ENCODE results near the gene OGFRL1. TPM values are rescaled to one million over a fixed set of nuclear protein-coding genes. Genes with fewer than 3 reads are reported as not detected.
A peak's percentile ranks its signal among the peaks of the same experiment; 100 is the strongest.

The OGFRL1 gene
- total RNA-seq, 1 donor from 2014 or later: 26.9 TPM

DNA sequence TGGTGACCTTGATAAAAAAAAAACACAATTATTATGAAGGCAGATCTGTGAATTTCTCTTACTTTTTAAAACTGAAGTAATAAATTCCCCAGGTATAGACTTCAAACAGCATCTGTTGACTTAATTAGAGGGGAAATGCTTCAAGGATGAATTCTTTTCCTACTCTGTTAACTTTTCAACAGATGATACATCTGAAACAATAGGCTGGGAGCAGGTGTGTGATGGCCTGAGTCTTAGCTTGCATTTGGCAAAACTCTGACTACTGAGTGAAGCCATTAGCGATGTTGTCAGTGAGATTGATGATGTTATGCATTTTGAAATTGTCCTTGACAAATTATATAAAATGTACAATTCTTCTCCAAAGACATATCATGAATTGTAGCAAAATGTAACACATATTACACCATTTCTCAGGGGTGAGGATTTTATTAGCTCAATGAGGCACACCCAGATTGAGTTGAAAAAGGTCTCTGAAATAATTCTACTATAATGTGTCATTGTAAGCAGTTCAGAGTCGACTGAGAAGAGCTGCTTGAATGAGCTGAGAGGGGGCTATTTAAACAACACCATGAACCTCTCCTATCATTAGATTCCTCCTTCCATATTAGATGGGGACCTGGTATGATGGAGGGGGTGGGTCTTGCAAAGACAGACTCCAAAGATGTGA is 39.6 kb upstream of the OGFRL1 start:
- intact Hi-C loops (cut with DNase I): no loop called here
- peaks cover 33% of the 10 kb centered on the region for H3K4me1 ChIP-seq
- ATAC-seq (no peak), DNase-seq (no peak)
- no peaks in the 10 kb centered on the region for H3K27me3 ChIP-seq (ENCODE audit: low read depth)
- TF ChIP-seq, protein P1, sequence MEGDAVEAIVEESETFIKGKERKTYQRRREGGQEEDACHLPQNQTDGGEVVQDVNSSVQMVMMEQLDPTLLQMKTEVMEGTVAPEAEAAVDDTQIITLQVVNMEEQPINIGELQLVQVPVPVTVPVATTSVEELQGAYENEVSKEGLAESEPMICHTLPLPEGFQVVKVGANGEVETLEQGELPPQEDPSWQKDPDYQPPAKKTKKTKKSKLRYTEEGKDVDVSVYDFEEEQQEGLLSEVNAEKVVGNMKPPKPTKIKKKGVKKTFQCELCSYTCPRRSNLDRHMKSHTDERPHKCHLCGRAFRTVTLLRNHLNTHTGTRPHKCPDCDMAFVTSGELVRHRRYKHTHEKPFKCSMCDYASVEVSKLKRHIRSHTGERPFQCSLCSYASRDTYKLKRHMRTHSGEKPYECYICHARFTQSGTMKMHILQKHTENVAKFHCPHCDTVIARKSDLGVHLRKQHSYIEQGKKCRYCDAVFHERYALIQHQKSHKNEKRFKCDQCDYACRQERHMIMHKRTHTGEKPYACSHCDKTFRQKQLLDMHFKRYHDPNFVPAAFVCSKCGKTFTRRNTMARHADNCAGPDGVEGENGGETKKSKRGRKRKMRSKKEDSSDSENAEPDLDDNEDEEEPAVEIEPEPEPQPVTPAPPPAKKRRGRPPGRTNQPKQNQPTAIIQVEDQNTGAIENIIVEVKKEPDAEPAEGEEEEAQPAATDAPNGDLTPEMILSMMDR (IDR thresholded peaks at IDR 0.05): no peak
- H3K36me3 ChIP-seq: no peaks in the 10 kb centered on the region
- no peak overlapping the region for H3K4me3 ChIP-seq
- H3K27ac ChIP-seq: no peak overlapping the region
- H3K9me3 ChIP-seq: no peaks in the 10 kb centered on the region

GRCh38 chr6:71250099-71250602 is 38.5 kb upstream of the OGFRL1 start:
- Histone ChIP-seq H3K4me3 (no peak overlapping the region), H3K4me1 (peaks cover 33% of the 10 kb centered on the region), H3K36me3 (no peaks in the 10 kb centered on the region), H3K27me3 (ENCODE audit: low read depth) (no peaks in the 10 kb centered on the region), H3K9me3 (no peaks in the 10 kb centered on the region), H3K27ac (peak overlapping the region; percentile 67)
- DNase-seq: no peak
- TF ChIP-seq, protein P1 (IDR thresholded peaks at IDR 0.05): no peak
- ATAC-seq: peak; percentile 84 to 88
- intact Hi-C loops (cut with DNase I): no loop called here

DNA sequence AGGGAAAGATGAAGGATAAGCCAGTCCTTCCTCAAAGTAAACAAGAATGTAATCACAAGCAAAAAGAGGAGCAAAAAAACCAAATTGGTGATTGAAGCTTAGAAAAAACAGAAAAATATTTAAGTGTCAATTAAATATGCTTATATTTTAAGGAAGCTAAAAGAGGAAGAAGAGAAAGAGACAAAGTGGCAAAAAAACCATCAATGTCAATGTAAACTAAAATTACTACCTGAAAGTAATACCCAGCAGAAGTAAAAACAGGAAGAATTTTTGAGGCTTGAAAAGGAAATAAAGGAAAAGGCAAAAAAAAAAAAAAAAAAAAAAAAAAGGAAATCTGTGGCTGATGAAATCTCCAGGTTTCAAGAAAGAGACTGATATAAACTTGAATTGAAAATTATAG is 36.2 kb upstream of the OGFRL1 start:
- no peaks in the 10 kb centered on the region for H3K9me3 ChIP-seq
- TF ChIP-seq, protein P1 (IDR thresholded peaks at IDR 0.05): no peak
- DNase-seq (no peak), ATAC-seq (no peak)
- H3K36me3 ChIP-seq: no peaks in the 10 kb centered on the region
- no peak overlapping the region for H3K27ac ChIP-seq
- H3K27me3 ChIP-seq (ENCODE audit: low read depth): no peaks in the 10 kb centered on the region
- intact Hi-C loops (cut with DNase I): no loop called here
- peaks cover 33% of the 10 kb centered on the region for H3K4me1 ChIP-seq
- H3K4me3 ChIP-seq: no peak overlapping the region

DNA sequence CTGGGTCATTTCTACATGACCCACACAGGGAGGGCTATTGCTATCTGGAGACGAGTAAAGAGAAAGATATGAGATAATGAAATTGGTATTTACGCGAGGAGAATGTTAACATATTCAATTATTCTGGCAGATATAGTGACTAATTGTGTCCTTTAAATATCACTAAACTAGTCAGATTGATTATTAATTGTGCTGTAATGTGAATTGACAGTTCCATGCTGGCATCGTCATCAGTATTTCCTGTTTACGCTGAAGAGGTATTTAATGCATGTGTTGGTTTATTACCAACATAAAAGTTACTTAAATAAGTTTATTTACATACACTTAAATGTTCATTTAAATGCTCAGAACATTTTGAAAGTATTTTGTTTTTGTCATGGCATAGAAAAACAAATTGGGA is 35.7 kb upstream of the OGFRL1 start:
- intact Hi-C loops (cut with DNase I): no loop called here
- Histone ChIP-seq H3K36me3 (no peaks in the 10 kb centered on the region), H3K4me3 (no peak overlapping the region), H3K27me3 (ENCODE audit: low read depth) (no peaks in the 10 kb centered on the region), H3K9me3 (no peaks in the 10 kb centered on the region), H3K4me1 (peaks cover 33% of the 10 kb centered on the region), H3K27ac (no peak overlapping the region)
- ATAC-seq (no peak), DNase-seq (no peak)
- TF ChIP-seq, protein P1 (IDR thresholded peaks at IDR 0.05): no peak

- Histone ChIP-seq H3K9me3 (no peaks in the 10 kb centered on the region), H3K4me1 (peaks cover 24% of the 10 kb centered on the region), H3K36me3 (no peaks in the 10 kb centered on the region), H3K4me3 (no peak overlapping the region), H3K27me3 (ENCODE audit: low read depth) (no peaks in the 10 kb centered on the region), H3K27ac (no peak overlapping the region)
- DNase-seq: no peak
- no peak for ATAC-seq
- intact Hi-C loops (cut with DNase I): no loop called here
- TF ChIP-seq, protein P1 (IDR thresholded peaks at IDR 0.05): no peak
Observed at GRCh38 chr6:71254323-71254722, 34.3 kb upstream of the OGFRL1 start.
